Head of caudate nucleus (tissue), 42 donors: ENCODE results near the gene ARID1B.
A peak's percentile ranks its signal among the peaks of the same experiment; 100 is the strongest.

Experiments
- DNase-seq, 42 donors: peaks; one replicate each; pipeline versions ENCODE4 v3.0.0 to v3.0.0-alpha.2; 2020 to 2021; ENCODE audit warnings: mixed read lengths in 7 of 42
- intact Hi-C: fragments of 100-400 bp; cut with DNase I; formaldehyde crosslinking; loops from one replicate; pipeline ENCODE4 v1.15.0; 2022

Gene ARID1B

GRCh38 chr6:156842598-156843250 lies 65.5 kb downstream of the ARID1B start:
- intact Hi-C loops, result no loop called here
- no peak for DNase-seq

- intact Hi-C loops, result no loop called here
- no peak for DNase-seq
These were observed 66.9 kb downstream of the ARID1B start for GRCh38 chr6:156844089-156844488.

DNA sequence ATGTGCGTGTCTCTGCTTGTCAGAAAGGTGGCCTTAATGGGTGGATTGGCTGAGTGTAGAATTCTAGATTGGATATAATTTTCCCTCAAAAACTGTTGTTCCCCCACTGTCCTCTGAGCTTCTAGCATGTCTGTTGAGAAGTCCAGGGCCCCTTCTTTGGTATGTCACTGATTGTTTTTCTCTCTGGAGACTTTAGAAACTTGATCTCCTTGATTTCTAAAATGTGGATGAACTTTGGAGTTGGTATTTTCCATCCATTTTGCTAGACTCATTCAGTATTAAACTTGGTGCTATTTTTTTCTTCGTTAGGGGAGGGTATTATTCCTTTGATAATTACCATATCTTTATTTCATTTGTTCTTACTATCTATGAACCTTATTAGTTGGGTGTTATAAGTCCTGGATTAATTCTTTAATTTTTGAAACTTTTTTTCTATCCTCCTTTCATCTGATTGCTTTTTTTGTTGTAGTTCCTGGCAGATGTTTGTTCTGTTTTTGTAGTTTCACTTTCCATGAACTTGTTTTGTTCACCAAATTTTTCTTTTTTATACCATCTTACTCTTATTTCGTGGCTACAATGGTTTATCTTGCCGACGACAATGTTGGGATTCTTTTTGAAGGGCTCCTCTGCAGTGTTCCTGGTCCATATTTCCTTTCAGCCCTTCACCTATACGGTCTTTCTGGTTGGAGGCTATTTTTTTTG lies 68.4 kb downstream of the ARID1B start:
- intact Hi-C loops, result no loop called here
- DNase-seq, result no peak

DNA sequence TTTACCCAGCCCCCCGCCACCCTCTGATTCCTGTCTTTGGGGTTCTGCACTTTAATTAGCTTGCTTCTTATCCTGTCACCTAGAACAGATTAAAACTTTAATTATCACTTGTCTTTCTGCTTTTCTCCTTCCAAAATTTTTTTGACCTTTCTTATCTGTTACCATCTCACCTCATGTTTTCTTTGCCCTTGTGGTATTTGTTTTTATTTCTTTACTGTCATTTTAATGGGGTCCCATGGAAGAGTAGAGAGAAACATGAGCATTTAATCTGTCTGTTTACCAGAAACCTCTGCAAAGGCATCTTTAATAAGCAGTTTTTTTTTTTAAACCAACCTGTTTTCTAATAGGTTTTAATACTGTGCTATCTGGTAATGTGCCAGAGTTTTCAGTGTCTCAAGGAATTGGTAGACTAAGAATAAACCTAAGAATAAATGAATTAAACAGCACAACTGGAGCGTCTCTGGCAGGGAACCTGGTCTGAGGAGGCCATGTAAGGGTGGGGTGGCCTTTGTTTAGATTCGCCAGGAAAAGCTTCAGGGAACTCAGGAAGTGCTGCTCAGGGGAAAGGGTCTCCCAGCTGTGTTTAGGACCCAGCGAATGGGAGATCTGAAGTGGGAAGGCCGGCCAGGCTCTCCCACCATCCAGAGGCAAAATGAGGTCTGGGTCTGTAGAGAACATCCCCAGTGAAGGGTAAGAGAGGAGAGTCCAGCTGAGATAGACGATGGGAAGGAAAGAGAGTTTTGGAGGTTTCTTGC lies 69.8 kb downstream of the ARID1B start:
- intact Hi-C loops, result no loop called here
- no peak for DNase-seq

- peak in 1 of 42 donors; percentile 30 for DNase-seq
- intact Hi-C loops, result no loop called here
These were observed 70.9 kb downstream of the ARID1B start for GRCh38 chr6:156848123-156848522.

DNA sequence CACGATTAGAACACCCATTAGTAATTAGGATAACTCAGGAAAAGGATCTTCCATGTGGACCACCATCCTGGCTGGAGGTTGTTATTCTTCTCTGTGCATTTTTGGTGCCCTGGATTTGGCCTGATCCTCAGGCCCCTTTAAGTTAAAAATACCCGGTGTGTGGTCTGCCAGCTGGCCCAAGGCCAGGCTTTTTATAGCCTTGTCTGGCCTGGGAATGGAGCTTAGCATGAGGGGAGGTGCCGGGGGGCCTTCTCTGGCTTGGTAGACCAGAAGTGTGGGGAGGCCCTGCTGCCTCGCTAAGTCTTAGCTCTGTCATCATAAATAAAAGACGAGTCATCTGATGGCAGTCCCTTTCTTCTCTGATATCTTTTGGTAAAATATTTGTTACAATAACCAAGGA lies 71.4 kb downstream of the ARID1B start:
- peak in 1 of 42 donors; percentile 21 for DNase-seq
- intact Hi-C loops, result no loop called here

GRCh38 chr6:156849806-156850205 lies 72.6 kb downstream of the ARID1B start:
- intact Hi-C loops, result no loop called here
- no peak for DNase-seq

GRCh38 chr6:156850353-156850752 lies 73.2 kb downstream of the ARID1B start:
- intact Hi-C loops, result no loop called here
- no peak for DNase-seq

DNA sequence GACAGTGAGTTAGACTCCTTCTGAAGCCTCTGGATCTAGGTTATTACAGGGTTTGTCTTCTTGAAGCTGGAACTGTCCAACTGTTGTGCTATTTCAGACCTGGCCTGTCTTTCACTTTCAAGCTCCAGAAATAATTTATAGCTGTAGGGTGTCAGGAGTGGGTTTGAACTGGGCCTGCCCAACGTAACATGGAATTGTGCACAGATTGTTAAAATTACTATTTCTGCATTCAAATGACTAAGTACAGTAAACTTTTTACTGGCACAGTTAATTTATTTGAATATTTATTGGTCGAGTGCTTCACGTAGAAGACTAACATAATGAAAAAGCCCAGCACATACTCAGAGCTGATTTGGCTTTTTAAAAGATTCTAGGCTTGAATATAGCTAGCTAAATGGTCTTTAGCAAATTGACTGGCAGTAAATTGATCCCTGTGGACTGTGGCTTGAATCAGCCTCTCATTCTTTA lies 74.3 kb downstream of the ARID1B start:
- intact Hi-C loops, result no loop called here
- no peak for DNase-seq

DNA sequence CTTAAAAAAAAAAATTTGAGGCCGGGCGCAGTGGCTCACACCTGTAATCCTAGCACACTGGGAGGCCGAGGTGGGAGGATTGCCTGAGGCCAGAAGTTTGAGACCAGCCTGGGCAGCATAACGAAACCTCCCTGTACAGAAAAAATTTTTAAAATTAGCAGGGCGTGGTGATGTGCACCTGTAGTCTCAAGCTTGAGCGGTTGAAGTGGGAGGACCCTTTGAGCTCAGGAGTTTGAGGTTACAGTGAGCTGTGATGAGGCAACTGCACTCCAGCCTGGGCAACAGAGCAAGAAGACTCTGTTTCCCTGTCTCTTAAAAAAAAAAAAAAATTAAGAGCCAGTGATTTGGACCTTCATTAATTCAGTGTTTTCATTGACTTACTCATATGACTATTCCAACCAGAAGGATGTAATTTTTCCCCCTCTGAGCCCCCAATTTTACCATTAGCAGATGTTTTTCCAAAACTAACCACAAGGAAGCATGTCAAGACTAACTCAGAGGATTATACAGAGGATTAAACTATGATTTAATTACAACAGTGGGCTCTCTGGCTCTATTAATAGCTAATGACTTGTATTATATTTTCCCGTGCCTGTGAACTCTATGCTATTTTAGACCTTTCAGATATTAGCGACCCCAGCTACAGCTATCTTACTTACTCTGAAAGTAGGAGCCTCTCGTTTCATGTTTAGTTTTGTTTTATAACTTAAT lies 75.1 kb downstream of the ARID1B start:
- no peak for DNase-seq
- intact Hi-C loops, result no loop called here

DNA sequence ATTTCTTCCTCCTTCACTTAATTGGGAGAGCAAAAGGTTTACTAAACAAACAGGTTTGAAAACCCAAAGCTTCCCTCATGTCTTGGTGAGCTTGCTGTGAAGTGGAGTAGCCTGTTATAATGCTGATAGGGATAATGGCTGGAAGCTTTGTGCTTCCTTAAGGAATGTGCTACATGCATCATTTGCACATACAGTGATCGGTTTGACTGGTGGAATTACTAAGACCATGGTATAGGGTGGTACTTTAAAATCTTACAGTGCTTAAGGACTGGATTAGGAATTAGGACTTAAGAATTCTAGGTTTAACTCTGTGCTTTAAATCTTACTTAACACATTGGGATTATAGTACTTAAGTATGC lies 75.7 kb downstream of the ARID1B start:
- DNase-seq, result no peak
- intact Hi-C loops, result no loop called here

- no peak for DNase-seq
- intact Hi-C loops, result no loop called here
These were observed 76.6 kb downstream of the ARID1B start for GRCh38 chr6:156853733-156854132.

DNA sequence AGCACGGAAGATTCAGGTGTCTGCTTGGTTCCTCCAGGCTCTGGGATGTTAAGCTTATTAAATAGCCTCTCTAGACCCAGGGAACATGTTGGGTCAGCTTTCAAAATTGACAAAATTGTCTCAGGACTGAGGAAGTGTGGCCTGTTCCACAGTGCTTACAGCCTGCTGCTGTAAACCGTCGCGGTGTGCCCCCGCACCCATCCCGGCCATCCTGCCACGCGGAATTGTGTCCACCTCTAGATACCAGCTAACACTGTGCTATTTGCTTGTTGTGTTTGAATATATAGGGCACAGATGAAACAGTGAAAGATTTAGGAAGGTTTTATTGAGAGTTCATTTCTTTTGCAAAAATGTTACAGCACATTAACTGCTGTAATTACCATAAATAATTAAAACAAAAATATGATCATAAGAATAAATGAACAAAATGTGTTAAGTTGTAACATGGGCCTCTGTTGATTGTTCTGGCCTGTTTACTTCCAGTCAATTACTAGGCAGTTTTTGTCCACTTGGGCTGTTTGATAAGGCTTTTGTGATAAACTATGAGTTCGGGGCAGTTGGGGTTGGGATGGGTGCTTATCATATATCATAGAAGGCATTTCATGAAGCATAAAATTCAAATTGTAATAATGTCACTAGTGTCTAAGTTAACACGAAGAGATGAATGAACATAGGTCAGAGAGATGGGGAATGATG lies 77.4 kb downstream of the ARID1B start:
- intact Hi-C loops, result no loop called here
- DNase-seq, result no peak

DNA sequence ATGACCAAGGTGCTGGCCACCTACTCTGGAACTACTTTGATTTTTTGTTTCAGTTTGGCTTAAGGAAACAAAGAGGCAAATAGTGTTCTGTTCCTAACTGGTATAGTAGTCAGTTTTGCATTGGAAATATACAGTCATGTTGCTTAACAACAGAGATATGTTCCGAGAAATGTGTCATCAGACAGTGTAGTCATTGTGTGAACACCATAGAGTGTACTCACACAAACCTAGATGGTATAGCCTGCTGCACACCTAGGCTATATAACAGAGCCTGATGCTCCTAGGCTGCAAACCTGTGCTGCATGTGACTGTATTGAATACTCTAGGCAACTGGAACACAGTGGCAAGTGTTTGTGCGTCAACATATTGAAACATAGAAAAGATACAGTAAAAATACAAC lies 80.4 kb downstream of the ARID1B start:
- intact Hi-C loops, result no loop called here

GRCh38 chr6:156859686-156860085 lies 82.5 kb downstream of the ARID1B start:
- intact Hi-C loops, result no loop called here
- DNase-seq, result no peak

More for the DNA sequence above, 80.4 kb downstream of the ARID1B start:
- no peak for DNase-seq

DNA sequence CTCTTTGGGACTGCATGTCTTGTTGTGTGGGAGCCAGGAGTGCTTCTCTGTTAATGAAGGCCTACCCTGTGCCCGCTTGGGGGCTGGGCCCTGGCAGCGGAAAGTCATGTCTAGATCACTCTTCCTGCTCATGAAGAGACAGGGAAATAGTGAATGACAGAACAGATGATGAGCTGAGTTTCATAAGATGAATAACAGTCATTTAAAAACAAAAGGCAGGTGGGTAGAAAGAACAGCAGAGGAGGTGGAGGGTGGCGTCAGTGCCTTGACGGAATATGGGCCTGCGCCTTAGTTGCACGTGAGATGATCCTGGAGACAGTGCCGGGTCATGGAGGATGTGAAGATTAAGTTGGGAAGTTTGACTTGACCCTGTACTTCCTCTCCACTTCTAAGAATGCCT lies 85.5 kb downstream of the ARID1B start:
- DNase-seq, result peak in 28 of 42 donors; percentile 9 to 73 (median 40)
- intact Hi-C loops, result no loop called here

DNA sequence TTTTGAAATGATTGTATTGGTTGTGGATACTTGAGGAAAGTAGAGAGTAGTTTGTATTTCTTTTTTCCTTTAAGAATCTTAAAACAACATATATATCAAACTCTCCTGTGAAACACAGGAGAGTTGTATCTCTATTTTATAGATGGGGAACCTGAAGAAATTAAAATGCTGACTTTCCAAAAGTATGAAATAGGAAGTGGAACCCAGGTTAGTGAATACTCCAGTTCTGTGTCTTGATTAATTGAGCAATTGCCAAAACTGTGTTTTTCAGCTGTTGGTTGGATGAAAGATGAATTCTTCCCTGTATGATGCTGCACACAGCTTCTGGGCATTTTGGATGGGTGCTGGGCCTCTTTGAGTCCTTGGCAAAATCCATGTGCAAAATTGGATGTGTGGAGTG lies 86.3 kb downstream of the ARID1B start:
- no peak for DNase-seq
- intact Hi-C loops, result no loop called here

DNA sequence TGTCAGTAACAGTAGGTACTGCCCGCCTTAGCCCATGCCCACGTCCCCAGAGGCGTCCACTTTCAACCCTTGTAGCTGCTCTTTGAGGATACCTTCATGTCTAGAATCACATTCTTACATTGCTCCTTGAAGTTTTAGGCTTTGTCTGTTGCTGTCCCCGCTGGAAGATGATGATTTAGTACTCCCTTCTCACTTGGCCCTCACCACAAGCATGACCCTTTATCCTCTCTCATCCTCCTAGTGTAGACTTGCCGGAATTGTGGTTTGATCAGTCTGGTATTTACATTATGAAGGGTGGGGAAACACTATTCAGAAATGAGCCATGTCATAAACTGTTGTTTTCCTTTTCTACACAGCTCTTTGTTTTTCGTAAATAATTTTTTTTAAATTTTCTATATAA lies 87.4 kb downstream of the ARID1B start:
- intact Hi-C loops, result no loop called here
- no peak for DNase-seq

DNA sequence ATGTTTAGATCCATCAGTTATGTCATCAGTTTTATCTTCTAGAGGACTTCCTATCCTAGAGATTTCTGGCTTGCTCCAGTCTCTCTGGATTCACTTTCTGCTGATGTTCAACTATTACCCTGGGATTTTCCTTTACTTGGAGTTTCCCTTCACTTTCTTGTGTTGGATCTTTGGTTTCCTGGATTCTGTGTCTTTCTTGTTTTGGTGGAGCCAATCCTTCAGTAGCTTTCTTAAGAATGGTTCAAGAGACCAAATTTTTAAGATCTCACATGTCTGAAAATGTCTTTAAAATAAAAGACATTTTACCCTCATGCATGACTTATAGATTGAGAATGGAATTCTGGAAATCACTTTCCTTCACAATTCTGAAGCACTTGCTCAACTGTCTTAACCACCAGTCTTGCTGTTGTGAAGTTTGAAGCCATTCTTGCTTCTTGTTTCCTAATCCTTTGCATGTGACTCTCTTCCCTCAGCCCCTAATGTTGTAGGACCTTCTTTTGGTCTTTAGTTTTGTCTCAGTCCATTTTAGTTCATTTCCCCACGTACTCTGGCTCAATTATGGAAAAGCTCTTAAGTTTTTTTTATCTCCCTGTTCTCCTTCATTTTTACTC lies 87.9 kb downstream of the ARID1B start:
- intact Hi-C loops, result no loop called here
- no peak for DNase-seq
